Neutrophil (primary cell): Measurements from ENCODE around the gene SLC34A3.

Experiments used
- H3K27ac ChIP-seq: fragments of 200-600 bp; sonication (generic); 2 replicates; pipeline ENCODE4 v1.5.1; 2016; ENCODE audit warnings: mild to moderate bottlenecking, moderate library complexity
- H3K27me3 ChIP-seq: fragments of 200-600 bp; sonication (generic); 2 replicates; pipeline ENCODE4 v1.6.0; 2016; ENCODE audit warnings: mild to moderate bottlenecking
- H3K36me3 ChIP-seq: fragments of 200-600 bp; sonication (generic); 2 replicates; pipeline ENCODE4 v1.5.1; 2017
- H3K4me1 ChIP-seq, 2 experiments: fragments of 200-600 bp in 1 of 2; sonication (generic) in 1 of 2; 1 replicate in 1 of 2; 2 replicates in 1 of 2; pipeline versions ENCODE4 v1.5.1 to v1.6.1; 2013 to 2016; ENCODE audit warnings: low read depth in 1 of 2, low read length in 1 of 2, mild to moderate bottlenecking in 1 of 2, moderate library complexity in 1 of 2; ENCODE audit not compliant: control insufficient read depth in 1 of 2, insufficient read depth in 1 of 2
- H3K4me3 ChIP-seq, 2 experiments: fragments of 200-600 bp in 1 of 2; sonication (generic) in 1 of 2; 1 replicate in 1 of 2; 2 replicates in 1 of 2; pipeline ENCODE4 v1.5.1; 2013 to 2016; ENCODE audit warnings: low read depth in 1 of 2, low read length in 1 of 2, mild to moderate bottlenecking in 1 of 2, moderate library complexity in 1 of 2
- H3K9me3 ChIP-seq: fragments of 200-600 bp; sonication (generic); 2 replicates; pipeline ENCODE4 v1.5.1; 2016
- TF ChIP-seq, protein P1 (sequence below): fragments of 200-600 bp; sonication (generic); IDR thresholded peaks from 2 replicates; pipeline ENCODE4 v1.5.1; 2016; ENCODE audit warnings: antibody characterized with exemption

SLC34A3 gene

DNA sequence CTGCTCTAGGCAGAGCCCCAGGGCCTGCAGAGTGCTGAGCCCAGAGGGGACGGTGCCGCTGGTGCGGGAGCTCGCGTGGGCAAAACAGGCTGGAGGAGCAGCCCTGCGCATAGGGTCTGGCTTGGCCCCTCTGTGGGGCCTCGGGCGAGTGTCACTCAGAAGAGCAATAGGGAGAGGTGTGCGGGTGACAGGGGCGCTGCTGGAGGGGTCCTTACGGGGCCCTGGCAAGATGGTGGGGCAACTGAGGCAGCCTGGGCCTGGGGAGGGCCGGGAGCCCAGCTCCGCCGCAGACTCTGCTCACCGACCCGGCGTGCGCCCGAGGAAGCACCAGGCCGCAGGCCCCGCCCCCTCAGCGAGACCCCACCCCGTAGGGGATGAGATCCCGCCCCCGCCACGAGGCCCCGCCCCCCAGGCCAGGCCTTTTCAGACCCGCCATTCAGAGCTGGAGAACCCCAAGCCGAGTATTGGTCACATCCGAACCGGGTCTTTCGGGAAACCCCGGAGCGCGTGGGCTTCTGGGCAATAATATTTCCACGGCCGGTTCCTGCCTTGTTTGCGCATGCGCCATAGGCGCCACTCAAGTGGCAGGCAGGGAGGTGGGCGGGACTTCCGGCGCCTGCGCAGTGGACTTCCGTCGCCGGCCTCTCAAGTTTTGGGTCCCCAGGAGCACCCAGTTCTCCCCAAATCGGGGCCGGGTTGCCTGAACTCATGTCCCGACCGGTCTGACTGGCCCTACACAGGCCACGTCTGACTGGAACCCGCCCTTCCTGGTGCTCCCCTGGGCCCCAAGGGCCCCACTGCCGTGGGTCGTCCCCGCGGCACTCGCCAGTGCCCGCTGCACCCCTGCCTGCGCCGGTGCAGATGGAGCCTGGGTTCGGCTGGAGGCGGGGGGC, 7.4 kb upstream of the SLC34A3 start:
- peak overlapping the region; percentile 87 for H3K27ac ChIP-seq
- H3K4me1 ChIP-seq = peaks cover 15 to 30% of the 10 kb centered on the region in 2 experiments
- H3K36me3 ChIP-seq = peaks cover 2% of the 10 kb centered on the region
- peaks cover 75% of the 10 kb centered on the region for H3K27me3 ChIP-seq
- TF ChIP-seq, protein P1, sequence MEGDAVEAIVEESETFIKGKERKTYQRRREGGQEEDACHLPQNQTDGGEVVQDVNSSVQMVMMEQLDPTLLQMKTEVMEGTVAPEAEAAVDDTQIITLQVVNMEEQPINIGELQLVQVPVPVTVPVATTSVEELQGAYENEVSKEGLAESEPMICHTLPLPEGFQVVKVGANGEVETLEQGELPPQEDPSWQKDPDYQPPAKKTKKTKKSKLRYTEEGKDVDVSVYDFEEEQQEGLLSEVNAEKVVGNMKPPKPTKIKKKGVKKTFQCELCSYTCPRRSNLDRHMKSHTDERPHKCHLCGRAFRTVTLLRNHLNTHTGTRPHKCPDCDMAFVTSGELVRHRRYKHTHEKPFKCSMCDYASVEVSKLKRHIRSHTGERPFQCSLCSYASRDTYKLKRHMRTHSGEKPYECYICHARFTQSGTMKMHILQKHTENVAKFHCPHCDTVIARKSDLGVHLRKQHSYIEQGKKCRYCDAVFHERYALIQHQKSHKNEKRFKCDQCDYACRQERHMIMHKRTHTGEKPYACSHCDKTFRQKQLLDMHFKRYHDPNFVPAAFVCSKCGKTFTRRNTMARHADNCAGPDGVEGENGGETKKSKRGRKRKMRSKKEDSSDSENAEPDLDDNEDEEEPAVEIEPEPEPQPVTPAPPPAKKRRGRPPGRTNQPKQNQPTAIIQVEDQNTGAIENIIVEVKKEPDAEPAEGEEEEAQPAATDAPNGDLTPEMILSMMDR = peak; percentile 26
- H3K9me3 ChIP-seq = no peaks in the 10 kb centered on the region
- peak overlapping the region; percentile 84 to 94 for H3K4me3 ChIP-seq

DNA sequence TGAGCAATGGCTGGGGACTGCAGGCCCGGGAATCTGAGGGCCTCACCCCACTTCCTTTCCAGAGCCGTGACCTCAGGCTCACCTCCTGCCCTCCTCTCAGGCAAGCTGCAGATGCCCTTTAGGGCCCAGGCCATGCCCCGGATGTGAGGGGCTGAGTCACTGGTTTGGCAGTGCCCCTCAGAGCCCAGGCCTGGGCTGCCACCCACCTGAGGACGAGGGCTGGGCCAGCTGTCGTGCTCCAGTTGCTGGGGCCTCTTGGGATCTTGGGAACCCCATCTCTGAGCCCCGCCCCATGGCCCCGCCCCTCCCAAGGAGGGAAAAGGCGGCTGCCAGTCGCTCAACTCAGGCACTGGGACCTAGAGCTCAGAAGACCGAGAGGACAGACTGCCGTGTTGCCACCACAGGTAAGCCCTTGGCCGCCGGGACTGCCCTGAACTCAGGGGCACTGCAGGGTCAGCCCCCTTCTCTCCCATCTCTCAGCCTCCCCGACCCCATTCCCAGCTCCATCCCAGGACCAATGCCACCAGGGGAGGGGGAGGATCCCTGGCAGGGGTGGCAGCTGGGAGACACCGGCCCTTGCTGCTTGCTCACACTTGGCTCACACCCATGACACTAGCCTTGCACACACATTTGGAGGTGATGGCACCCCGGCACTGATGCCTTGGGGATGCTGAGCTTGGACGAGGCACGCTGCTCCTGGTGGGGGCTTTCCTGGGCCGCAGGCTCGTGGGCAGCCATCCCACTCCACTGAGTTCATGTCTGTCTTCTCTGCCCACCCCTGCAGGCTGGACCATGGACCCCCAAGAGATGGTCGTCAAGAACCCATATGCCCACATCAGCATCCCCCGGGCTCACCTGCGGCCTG, 5.6 kb upstream of the SLC34A3 start, which contains the start of gene CYSRT1:
TSS of gene CYSRT1 (plus strand) at position 345 of the 865 bp plus-strand sequence. CDS start at position 793, 448 bp downstream.
- Histone ChIP-seq H3K36me3 (no peaks in the 10 kb centered on the region), H3K27ac (peak within 1 kb of the TSS; percentile 87), H3K27me3 (peaks cover 88% of the 10 kb centered on the region), H3K9me3 (no peaks in the 10 kb centered on the region), H3K4me1 (peaks cover 15 to 30% of the 10 kb centered on the region in 2 experiments), H3K4me3 (peak within 1 kb of the TSS; percentile 84 to 94)
- TF ChIP-seq, protein P1 = no peak

DNA sequence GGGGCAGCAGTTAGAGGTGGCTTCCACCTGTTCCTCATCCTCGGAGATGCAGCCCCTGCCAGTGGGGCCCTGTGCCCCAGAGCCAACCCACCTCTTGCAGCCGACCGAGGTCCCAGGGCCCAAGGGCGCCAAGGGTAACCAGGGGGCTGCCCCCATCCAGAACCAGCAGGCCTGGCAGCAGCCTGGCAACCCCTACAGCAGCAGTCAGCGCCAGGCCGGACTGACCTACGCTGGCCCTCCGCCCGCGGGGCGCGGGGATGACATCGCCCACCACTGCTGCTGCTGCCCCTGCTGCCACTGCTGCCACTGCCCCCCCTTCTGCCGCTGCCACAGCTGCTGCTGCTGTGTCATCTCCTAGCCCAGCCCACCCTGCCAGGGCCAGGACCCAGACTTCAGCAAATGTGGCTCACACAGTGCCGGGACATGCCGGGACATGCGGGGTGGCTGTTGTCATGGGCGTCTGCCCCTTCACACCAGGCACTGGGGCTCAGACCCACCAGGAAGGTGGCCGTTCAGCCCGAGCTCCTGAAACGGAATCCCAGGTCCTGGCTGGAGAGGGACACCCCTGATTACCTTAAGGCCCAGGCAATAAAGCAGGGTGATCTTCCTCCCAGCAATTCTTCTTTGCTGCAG, 4.9 kb upstream of the SLC34A3 start:
- no peaks in the 10 kb centered on the region for H3K36me3 ChIP-seq
- TF ChIP-seq, protein P1 = no peak
- H3K27ac ChIP-seq = no peak overlapping the region
- H3K4me1 ChIP-seq = peaks cover 15 to 30% of the 10 kb centered on the region in 2 experiments
- peaks cover 86% of the 10 kb centered on the region for H3K27me3 ChIP-seq
- H3K4me3 ChIP-seq = no peak overlapping the region
- H3K9me3 ChIP-seq = no peaks in the 10 kb centered on the region

DNA sequence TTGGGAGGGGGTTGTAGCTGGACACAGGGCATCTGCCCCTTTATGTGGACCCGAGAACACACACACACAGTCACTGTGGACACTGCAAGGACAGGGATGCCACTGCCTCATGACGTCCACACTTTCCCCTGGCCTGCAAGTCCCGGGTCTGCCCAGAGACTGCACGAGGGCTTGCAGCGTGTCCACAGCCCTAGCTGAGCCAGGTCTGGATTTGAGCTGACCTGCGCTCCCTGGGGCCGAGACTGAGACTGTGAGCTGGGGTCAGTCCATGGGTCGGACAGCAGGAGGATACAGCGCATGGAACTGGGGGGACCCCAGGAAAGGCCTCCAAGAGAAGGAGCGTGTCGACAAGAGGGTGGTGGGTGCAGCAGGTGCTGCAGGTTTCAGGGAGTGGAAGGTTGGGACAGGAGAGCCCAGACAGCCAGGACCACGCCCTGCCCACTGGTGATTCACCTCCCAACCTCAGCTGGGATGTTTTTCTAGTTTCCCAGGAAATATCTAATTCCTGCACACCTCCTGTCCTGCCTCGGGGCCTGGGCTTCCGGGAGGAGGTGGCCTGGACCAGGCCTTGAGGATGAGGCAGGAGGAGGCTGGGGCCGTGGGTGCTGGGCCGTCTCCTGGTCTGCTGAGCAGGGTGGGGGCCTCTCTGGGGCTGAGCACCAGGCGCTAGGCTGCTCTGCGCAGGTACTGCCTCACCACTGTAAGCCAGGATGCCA, 4.2 kb upstream of the SLC34A3 start:
- Histone ChIP-seq H3K9me3 (no peaks in the 10 kb centered on the region), H3K27ac (no peak overlapping the region), H3K27me3 (peaks cover 79% of the 10 kb centered on the region), H3K36me3 (no peaks in the 10 kb centered on the region), H3K4me3 (no peak overlapping the region), H3K4me1 (peaks cover 15 to 28% of the 10 kb centered on the region in 2 experiments)
- TF ChIP-seq, protein P1 = no peak
